BE2C (cell line): Measurements from ENCODE around the gene MON2.

Source experiments
- DNase-seq: peaks from one replicate; pipeline ENCODE4 v3.0.0-alpha.2; 2020
- H3K27me3 ChIP-seq: fragments of 250-450 bp; sonication (Bioruptor Pico); 2 replicates; pipeline ENCODE4 v1.5.1; 2020; ENCODE audit warnings: mild to moderate bottlenecking
- H3K36me3 ChIP-seq: fragments of 250-450 bp; sonication (Bioruptor Pico); 2 replicates; pipeline ENCODE4 v1.5.1; 2020; ENCODE audit warnings: mild to moderate bottlenecking
- H3K4me1 ChIP-seq: fragments of 250-450 bp; sonication (Bioruptor Pico); 2 replicates; pipeline ENCODE4 v1.5.1; 2020
- H3K4me3 ChIP-seq: 2 replicates; pipeline ENCODE4 v1.5.1; 2011; ENCODE audit warnings: low read depth, low read length
- H3K9me3 ChIP-seq: fragments of 250-450 bp; sonication (Bioruptor Pico); 2 replicates; pipeline ENCODE4 v1.5.1; 2020
- CTCF ChIP-seq: IDR thresholded peaks from 2 replicates; pipeline ENCODE4 v1.5.1; 2012; ENCODE audit warnings: mild to moderate bottlenecking, low read depth, low read length

Gene MON2

DNA sequence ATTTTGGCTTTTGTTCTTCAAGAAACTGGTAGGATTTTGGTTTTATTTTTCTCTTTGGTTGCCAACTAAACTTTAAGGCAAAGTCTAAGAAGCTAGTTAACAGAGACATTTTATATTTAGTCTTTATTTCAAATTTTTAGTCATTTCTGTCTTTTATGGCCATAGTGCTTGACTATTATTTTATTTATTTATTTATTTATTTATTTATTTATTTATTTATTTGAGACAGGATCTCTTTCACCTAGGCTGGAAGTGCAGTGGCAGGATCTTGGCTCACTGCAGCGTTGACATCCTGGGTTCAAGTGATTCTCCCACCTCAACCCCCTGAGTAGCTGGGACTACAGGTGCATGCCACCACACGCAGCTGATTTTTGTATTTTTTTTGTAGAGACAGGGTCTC lies 3.1 kb downstream of the MON2 start:
- Histone ChIP-seq H3K9me3 (no peaks in the 10 kb centered on the region), H3K4me1 (no peaks in the 10 kb centered on the region), H3K27me3 (no peaks in the 10 kb centered on the region), H3K36me3 (no peaks in the 10 kb centered on the region), H3K4me3 (no peak overlapping the region)
- no peak for DNase-seq
- no peak for TF ChIP-seq CTCF

GRCh38 chr12:62471734-62472133 lies 5.1 kb downstream of the MON2 start:
- TF ChIP-seq CTCF, result no peak
- Histone ChIP-seq H3K9me3 (no peaks in the 10 kb centered on the region), H3K27me3 (no peaks in the 10 kb centered on the region), H3K4me3 (no peak overlapping the region), H3K4me1 (no peaks in the 10 kb centered on the region), H3K36me3 (no peaks in the 10 kb centered on the region; the same call in 1 of the 2 replicates)
- DNase-seq, result no peak

DNA sequence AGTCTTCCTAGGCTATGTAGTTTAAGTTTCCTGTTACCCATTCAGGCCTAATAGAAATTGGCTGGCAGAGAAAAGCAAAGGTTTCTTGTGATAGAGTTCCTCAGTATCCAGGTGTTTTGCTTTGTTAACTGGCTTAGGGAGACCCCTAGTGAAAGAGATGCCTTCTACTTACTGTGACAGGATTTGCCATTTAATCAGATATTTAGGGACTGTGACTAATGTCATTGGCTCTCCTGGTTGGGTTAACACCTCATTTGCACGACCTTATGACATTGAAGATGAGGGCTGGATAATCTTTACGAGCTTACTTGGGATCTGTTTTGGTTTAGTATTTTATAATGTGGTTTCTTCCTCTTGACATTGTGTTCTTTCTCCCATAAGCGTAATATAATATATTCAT lies 5.8 kb downstream of the MON2 start:
- Histone ChIP-seq H3K27me3 (no peaks in the 10 kb centered on the region), H3K36me3 (no peaks in the 10 kb centered on the region; the same call in 1 of the 2 replicates), H3K9me3 (no peaks in the 10 kb centered on the region), H3K4me3 (no peak overlapping the region), H3K4me1 (no peaks in the 10 kb centered on the region)
- DNase-seq, result no peak
- peak; percentile 14; the same call in 1 of the 2 replicates for TF ChIP-seq CTCF

GRCh38 chr12:62481843-62482540 lies 15.4 kb downstream of the MON2 start:
- Histone ChIP-seq H3K36me3 (no peaks in the 10 kb centered on the region; the same call in 1 of the 2 replicates), H3K4me3 (no peak overlapping the region), H3K9me3 (no peaks in the 10 kb centered on the region), H3K27me3 (no peaks in the 10 kb centered on the region), H3K4me1 (peaks cover 2% of the 10 kb centered on the region; the same call in 1 of the 2 replicates)
- peak; percentile 36 for DNase-seq
- no peak for TF ChIP-seq CTCF

DNA sequence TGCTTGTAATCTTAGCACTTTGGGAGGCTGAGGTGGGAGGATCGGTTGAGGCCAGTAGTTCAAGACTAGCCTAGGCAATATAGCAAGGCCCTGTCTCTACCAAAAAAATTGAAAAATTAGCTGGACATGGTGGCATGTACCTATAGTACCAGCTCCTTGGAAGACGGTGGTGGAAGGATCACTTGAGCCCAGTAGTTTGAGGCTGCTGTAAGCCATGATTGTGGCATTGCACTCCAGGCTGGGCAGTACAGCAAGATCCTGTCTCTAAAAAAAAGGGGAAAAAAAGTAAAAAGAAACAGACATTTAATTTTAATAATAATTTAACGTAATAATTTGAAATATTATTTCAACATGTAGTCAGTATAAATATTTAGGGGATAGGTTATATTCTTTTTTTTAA lies 16.1 kb downstream of the MON2 start:
- TF ChIP-seq CTCF, result no peak
- Histone ChIP-seq H3K27me3 (no peaks in the 10 kb centered on the region), H3K36me3 (no peaks in the 10 kb centered on the region), H3K4me1 (peaks cover 2% of the 10 kb centered on the region; the same call in 1 of the 2 replicates), H3K4me3 (no peak overlapping the region), H3K9me3 (no peaks in the 10 kb centered on the region)
- no peak for DNase-seq

GRCh38 chr12:62484233-62484632 lies 17.6 kb downstream of the MON2 start:
- no peak for DNase-seq
- Histone ChIP-seq H3K27me3 (no peaks in the 10 kb centered on the region), H3K36me3 (no peaks in the 10 kb centered on the region), H3K9me3 (no peaks in the 10 kb centered on the region), H3K4me3 (no peak overlapping the region), H3K4me1 (peaks cover 2% of the 10 kb centered on the region; the same call in 1 of the 2 replicates)
- no peak for TF ChIP-seq CTCF
